Measurements from ENCODE around the gene MRPS21. TPM values are rescaled to one million over a fixed set of nuclear protein-coding genes. Genes with fewer than 3 reads are reported as not detected.

The MRPS21 gene
- total RNA-seq, result 10 to 100 TPM; 40.5 to 55.1 (median 45.1) TPM

DNA sequence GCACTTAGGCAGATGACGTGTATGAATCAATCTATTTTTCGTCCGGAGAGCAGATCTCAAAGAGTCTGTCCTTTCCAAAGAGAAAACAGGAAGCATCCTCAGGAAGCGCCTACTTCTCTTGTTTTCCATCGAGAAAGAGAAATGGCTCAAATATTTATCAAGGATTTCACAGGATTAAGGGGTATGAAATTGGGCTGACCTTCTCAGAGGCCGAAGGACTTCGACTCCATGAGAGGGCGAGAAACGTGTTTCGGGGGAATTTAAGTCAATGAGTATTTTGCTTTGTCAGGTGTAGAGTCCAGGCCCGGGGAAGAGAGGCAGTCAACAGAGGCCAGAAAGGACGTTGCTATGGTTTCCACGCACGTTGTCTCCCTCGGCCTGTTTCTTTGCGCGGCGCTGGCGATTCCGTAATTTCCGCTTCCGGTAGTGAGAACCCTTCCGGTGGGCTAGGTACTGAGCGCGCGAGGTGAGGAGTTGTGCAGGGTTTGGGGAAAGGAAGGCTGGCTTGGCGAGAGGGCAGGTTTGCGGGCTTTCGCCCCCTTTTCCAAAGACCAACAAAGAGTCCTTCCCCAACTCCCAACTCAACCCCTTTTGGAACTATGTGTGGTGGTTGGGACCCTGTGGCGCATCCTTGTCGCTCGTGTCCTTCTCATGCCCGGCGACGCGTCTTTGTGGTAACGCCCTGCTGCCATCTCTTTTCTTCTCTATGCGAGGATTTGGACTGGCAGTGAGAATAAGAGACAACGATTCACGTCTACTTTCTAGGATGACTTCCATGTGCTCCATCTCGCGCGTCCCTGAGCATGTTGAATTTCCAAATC, at the start of gene MRPS21:
TSS of gene MRPS21 (plus strand) at position 429 of the 821 bp plus-strand sequence. CDS start 506 bp downstream, outside the sequence.
- Histone ChIP-seq H3K36me3 (no peaks in the 10 kb centered on the region), H3K9me3 (no peaks in the 10 kb centered on the region), H3K27me3 (no peaks in the 10 kb centered on the region), H3K27ac (peak within 1 kb of the TSS; percentile 90 to 93), H3K4me3 (peak within 1 kb of the TSS; percentile 64 to 94 (median 71)), H3K4me1 (peaks cover 3 to 5% of the 10 kb centered on the region in 2 donors)
- peak; percentile 85 to 88 for DNase-seq (ENCODE audit: low spot score in 2 of 2)
- intact Hi-C loops (cut with DNase I; ENCODE audit: low total_unique reads), result no loop called here
- TF ChIP-seq POLR2A (IDR thresholded peaks at IDR 0.05) (peak; percentile 78), POLR2AphosphoS5 (IDR thresholded peaks at IDR 0.05) (peak; percentile 86 to 96 (median 91)), CTCF (IDR thresholded peaks at IDR 0.05) (peak in 1 of 3 donors; percentile 19)

GRCh38 chr1:150249936-150250335, 43.7 kb upstream of the MRPS21 start:
- intact Hi-C loops (cut with DNase I; ENCODE audit: low total_unique reads), result no loop called here

GRCh38 chr1:150256198-150256553, 37.5 kb upstream of the MRPS21 start:
- H3K4me1 ChIP-seq, result peaks cover 0 to 2% of the 10 kb centered on the region in 2 donors
- no peak for DNase-seq (ENCODE audit: low spot score in 2 of 2)
- H3K9me3 ChIP-seq, result no peaks in the 10 kb centered on the region
- intact Hi-C loops (cut with DNase I; ENCODE audit: low total_unique reads), result no loop called here
- peak overlapping the region in 1 of 2 donors; percentile 78 for H3K27ac ChIP-seq
- no peaks in the 10 kb centered on the region for H3K27me3 ChIP-seq
- H3K4me3 ChIP-seq, result peak overlapping the region in 2 of 3 donors; percentile 29 to 58
- H3K36me3 ChIP-seq, result no peaks in the 10 kb centered on the region
- no peak for TF ChIP-seq CTCF (IDR thresholded peaks at IDR 0.05)
- TF ChIP-seq POLR2A (IDR thresholded peaks at IDR 0.05), result no peak
- TF ChIP-seq POLR2AphosphoS5 (IDR thresholded peaks at IDR 0.05), result no peak

More at GRCh38 chr1:150249936-150250335, 43.7 kb upstream of the MRPS21 start:
- TF ChIP-seq POLR2AphosphoS5 (IDR thresholded peaks at IDR 0.05), result no peak
- no peak for TF ChIP-seq POLR2A (IDR thresholded peaks at IDR 0.05)
- no peak for TF ChIP-seq CTCF (IDR thresholded peaks at IDR 0.05)
- H3K9me3 ChIP-seq, result no peaks in the 10 kb centered on the region
- no peaks in the 10 kb centered on the region for H3K27me3 ChIP-seq
- H3K4me3 ChIP-seq, result no peak overlapping the region
- H3K4me1 ChIP-seq, result no peaks in the 10 kb centered on the region
- no peaks in the 10 kb centered on the region for H3K36me3 ChIP-seq
- no peak overlapping the region for H3K27ac ChIP-seq
- no peak for DNase-seq (ENCODE audit: low spot score in 2 of 2)

DNA sequence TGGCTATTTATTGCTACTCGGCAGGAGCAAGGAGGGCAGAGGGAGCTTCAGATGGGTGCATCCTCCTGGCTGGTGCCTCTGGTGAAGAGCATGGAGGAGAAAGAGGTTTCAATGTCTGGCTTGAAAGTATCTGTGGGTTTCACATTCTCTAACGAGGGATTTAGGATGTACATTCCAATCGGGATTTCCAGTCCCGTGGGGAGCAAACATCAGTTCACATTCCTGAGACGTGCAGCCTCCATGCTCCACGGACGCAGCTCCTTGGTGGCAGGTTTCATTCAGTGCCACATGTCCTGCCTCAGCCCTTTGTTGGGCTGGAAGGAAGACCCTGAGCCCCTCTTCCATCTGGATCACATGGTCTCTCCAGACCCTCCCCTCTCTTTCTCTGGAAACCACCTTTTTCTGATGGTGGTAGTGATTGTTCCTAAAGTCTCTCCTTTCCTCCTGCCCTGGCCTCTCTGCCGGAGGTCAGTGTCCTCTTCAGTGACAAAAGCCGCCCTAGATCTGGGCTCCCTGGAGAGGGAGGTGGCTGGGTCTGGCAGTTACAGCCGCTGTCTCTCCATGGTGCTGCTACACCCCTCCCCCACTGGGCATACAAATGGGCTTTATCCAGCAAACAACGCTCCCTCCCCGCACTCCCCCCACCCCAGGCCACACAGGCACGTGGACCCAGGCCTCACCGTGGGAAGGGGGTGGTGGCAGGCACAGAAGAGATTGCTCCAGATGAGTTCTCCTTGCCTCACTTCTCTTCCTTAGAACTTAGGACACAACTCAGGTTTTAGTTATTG, 36.9 kb upstream of the MRPS21 start:
- Histone ChIP-seq H3K4me1 (peaks cover 0 to 2% of the 10 kb centered on the region in 2 donors), H3K27me3 (no peaks in the 10 kb centered on the region), H3K36me3 (no peaks in the 10 kb centered on the region), H3K27ac (peak overlapping the region in 1 of 2 donors; percentile 78), H3K4me3 (no peak overlapping the region), H3K9me3 (no peaks in the 10 kb centered on the region)
- no peak for DNase-seq (ENCODE audit: low spot score in 2 of 2)
- intact Hi-C loops (cut with DNase I; ENCODE audit: low total_unique reads), result no loop called here
- no peak for TF ChIP-seq CTCF (IDR thresholded peaks at IDR 0.05)
- TF ChIP-seq POLR2AphosphoS5 (IDR thresholded peaks at IDR 0.05), result no peak
- TF ChIP-seq POLR2A (IDR thresholded peaks at IDR 0.05), result no peak

All from breast epithelium (tissue), 4 donors.